ENCODE data around the gene SLC30A2. TPM values are rescaled to one million over a fixed set of nuclear protein-coding genes. Genes with fewer than 3 reads are reported as not detected.

The SLC30A2 gene
- total RNA-seq, 1 donor from 2014 or later, result 5.0 TPM

GRCh38 chr1:26044971-26045721 lies 772 bp downstream of the SLC30A2 start:
- intact Hi-C loops (cut with DNase I), result no loop called here
- DNase-seq (ENCODE audit: low spot score), result no peak

- DNase-seq (ENCODE audit: low spot score), result no peak
- intact Hi-C loops (cut with DNase I), result no loop called here
Measured at GRCh38 chr1:26044414-26044813, 1.5 kb downstream of the SLC30A2 start.

GRCh38 chr1:26043765-26044164 lies 2.2 kb downstream of the SLC30A2 start:
- DNase-seq (ENCODE audit: low spot score), result no peak
- intact Hi-C loops (cut with DNase I), result no loop called here

- intact Hi-C loops (cut with DNase I), result no loop called here
- no peak for DNase-seq (ENCODE audit: low spot score)
Measured at GRCh38 chr1:26041978-26042377, 3.9 kb downstream of the SLC30A2 start.

GRCh38 chr1:26041401-26041800 lies 4.5 kb downstream of the SLC30A2 start:
- no peak for DNase-seq (ENCODE audit: low spot score)
- intact Hi-C loops (cut with DNase I), result no loop called here

GRCh38 chr1:26038904-26039303 lies 7.0 kb downstream of the SLC30A2 start:
- DNase-seq (ENCODE audit: low spot score), result no peak
- intact Hi-C loops (cut with DNase I), result loop anchor here (5.0 to 10.0 kb wide), 5 partner anchors 73 to 376 kb away; partner anchors contain the start of genes CEP85, LIN28A and PDIK1L

- intact Hi-C loops (cut with DNase I), result loop anchor here (5.0 to 10.0 kb wide), 5 partner anchors 74 to 376 kb away; partner anchors contain the start of genes CEP85, LIN28A and PDIK1L
- no peak for DNase-seq (ENCODE audit: low spot score)
Measured at GRCh38 chr1:26038477-26038876, 7.4 kb downstream of the SLC30A2 start.

- no peak for DNase-seq (ENCODE audit: low spot score)
- intact Hi-C loops (cut with DNase I), result loop anchor here (2.0 to 10.0 kb wide), 6 partner anchors 57 to 377 kb away; partner anchors contain the start of genes CEP85, LIN28A and PDIK1L
Measured at GRCh38 chr1:26037904-26038303, 8.0 kb downstream of the SLC30A2 start.

GRCh38 chr1:26036756-26037281 lies 9.1 kb downstream of the SLC30A2 start:
- intact Hi-C loops (cut with DNase I), result loop anchor here (2.0 to 10.0 kb wide), 6 partner anchors 58 to 378 kb away; partner anchors contain the start of genes CEP85, LIN28A and PDIK1L
- no peak for DNase-seq (ENCODE audit: low spot score)

- intact Hi-C loops (cut with DNase I), result loop anchor here (2.0 to 10.0 kb wide), 6 partner anchors 59 to 379 kb away; partner anchors contain the start of genes CEP85, LIN28A and PDIK1L
- peak; percentile 93 for DNase-seq (ENCODE audit: low spot score)
Measured at GRCh38 chr1:26035959-26036755, 9.8 kb downstream of the SLC30A2 start.

GRCh38 chr1:26035203-26035958 lies 10.5 kb downstream of the SLC30A2 start:
- intact Hi-C loops (cut with DNase I), result loop anchor here (5.0 to 10.0 kb wide), 5 partner anchors 77 to 379 kb away; partner anchors contain the start of genes CEP85, LIN28A and PDIK1L
- peak; percentile 98 for DNase-seq (ENCODE audit: low spot score)

- DNase-seq (ENCODE audit: low spot score), result no peak
- intact Hi-C loops (cut with DNase I), result loop anchor here (5.0 to 10.0 kb wide), 5 partner anchors 78 to 380 kb away; partner anchors contain the start of genes CEP85, LIN28A and PDIK1L
Measured at GRCh38 chr1:26034504-26035202, 11.3 kb downstream of the SLC30A2 start.

GRCh38 chr1:26032656-26033357 lies 13.1 kb downstream of the SLC30A2 start:
- DNase-seq (ENCODE audit: low spot score), result no peak
- intact Hi-C loops (cut with DNase I), result loop anchor here (10.0 kb wide), 3 partner anchors 202 to 382 kb away; partner anchors contain the start of genes CEP85 and LIN28A

- DNase-seq (ENCODE audit: low spot score), result no peak
- intact Hi-C loops (cut with DNase I), result loop anchor here (10.0 kb wide), 3 partner anchors 203 to 383 kb away; partner anchors contain the start of genes CEP85 and LIN28A
Measured at GRCh38 chr1:26031611-26032220, 14.2 kb downstream of the SLC30A2 start.

- intact Hi-C loops (cut with DNase I), result loop anchor here (10.0 kb wide), 3 partner anchors 204 to 384 kb away; partner anchors contain the start of genes CEP85 and LIN28A
- DNase-seq (ENCODE audit: low spot score), result no peak
Measured at GRCh38 chr1:26031196-26031595, 14.7 kb downstream of the SLC30A2 start.

GRCh38 chr1:26029864-26030481 lies 15.9 kb downstream of the SLC30A2 start:
- intact Hi-C loops (cut with DNase I), result loop anchor here (10.0 kb wide), 3 partner anchors 205 to 385 kb away; partner anchors contain the start of genes CEP85 and LIN28A
- no peak for DNase-seq (ENCODE audit: low spot score)
